Measurements from ENCODE around the gene LLGL2. TPM values are rescaled to one million over a fixed set of nuclear protein-coding genes. Genes with fewer than 3 reads are reported as not detected.

LLGL2 gene
- total RNA-seq, 6 donors from 2014 or later: 113 to 256 (median 175) TPM

DNA sequence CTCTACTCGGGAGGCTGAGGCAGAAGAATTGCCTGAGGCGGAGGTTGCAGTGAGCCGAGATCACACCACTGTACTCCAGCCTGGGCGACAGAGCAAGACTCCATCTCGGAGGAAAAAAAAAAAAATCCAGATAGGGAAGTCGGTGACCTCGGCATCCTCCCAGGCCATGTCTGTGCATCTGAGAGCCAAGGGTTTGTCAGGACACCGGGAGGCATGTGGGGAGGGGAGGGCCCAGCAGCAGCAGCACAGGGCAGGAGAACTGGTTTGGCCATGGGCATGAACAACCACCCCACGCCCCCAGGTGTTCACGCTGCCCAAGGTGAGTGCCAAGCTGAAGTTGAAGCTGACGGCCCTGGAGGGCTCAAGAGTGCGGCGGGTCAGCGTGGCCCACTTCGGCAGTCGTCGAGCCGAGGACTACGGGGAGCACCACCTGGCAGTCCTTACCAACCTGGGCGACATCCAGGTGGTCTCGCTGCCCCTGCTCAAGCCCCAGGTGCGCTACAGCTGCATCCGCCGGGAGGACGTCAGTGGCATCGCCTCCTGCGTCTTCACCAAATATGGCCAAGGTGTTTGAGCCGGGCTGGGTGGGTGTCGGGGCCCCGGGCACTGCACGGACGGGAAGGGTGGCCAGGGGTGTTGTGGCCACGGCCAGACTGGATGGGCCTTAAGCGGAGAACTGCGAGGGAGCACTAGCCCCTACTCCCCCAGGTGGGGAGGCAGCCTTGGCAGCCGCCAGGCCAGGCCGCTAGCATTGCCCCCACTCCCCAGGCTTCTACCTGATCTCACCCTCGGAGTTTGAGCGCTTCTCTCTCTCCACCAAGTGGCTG, 47.4 kb downstream of the LLGL2 start:
- Histone ChIP-seq H3K36me3 (peaks cover 3 to 63% (median 44%) of the 10 kb centered on the region in 4 donors), H3K27ac (no peak overlapping the region), H3K4me3 (no peak overlapping the region), H3K9me3 (no peaks in the 10 kb centered on the region), H3K4me1 (no peaks in the 10 kb centered on the region), H3K27me3 (no peaks in the 10 kb centered on the region)
- no peak for ATAC-seq (ENCODE audit: low FRiP score in 2 of 2)
- WGBS, 2 donors: 92 to 95% methylated on average over 19 to 37 of the region's 39 CpGs
- TF ChIP-seq EP300 (IDR thresholded peaks at IDR 0.05) (no peak), POLR2A (IDR thresholded peaks at IDR 0.05) (no peak), POLR2AphosphoS5 (IDR thresholded peaks at IDR 0.05) (no peak)
- TF ChIP-seq, protein P1, sequence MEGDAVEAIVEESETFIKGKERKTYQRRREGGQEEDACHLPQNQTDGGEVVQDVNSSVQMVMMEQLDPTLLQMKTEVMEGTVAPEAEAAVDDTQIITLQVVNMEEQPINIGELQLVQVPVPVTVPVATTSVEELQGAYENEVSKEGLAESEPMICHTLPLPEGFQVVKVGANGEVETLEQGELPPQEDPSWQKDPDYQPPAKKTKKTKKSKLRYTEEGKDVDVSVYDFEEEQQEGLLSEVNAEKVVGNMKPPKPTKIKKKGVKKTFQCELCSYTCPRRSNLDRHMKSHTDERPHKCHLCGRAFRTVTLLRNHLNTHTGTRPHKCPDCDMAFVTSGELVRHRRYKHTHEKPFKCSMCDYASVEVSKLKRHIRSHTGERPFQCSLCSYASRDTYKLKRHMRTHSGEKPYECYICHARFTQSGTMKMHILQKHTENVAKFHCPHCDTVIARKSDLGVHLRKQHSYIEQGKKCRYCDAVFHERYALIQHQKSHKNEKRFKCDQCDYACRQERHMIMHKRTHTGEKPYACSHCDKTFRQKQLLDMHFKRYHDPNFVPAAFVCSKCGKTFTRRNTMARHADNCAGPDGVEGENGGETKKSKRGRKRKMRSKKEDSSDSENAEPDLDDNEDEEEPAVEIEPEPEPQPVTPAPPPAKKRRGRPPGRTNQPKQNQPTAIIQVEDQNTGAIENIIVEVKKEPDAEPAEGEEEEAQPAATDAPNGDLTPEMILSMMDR (IDR thresholded peaks at IDR 0.05): no peak
- peak in 1 of 2 donors; percentile 73 for DNase-seq

DNA sequence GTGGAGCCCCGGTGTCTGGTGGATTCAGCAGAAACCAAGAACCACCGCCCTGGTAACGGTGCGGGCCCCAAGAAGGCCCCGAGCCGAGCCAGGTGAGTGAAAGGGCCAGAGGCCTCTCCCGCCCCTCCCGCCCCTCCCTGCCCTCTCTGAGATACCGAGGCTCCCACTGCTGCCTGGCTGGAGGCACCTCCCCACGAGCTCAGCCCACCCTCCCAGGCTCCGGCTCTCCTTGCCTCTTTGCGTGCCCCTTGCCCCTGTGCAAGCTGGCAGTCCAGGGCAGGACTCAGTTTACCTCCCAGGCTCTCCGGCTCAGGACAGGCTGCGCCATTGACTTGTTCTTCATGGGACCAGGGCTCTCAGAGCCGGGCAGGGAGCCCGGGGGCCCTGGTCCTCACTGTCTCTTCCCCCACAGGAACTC, 48.1 kb downstream of the LLGL2 start:
- no peaks in the 10 kb centered on the region for H3K4me1 ChIP-seq
- no peaks in the 10 kb centered on the region for H3K9me3 ChIP-seq
- ATAC-seq (ENCODE audit: low FRiP score in 2 of 2): no peak
- H3K27me3 ChIP-seq: no peaks in the 10 kb centered on the region
- no peak overlapping the region for H3K27ac ChIP-seq
- WGBS, 2 donors: 96 to 100% methylated on average over 2 to 13 of the region's 16 CpGs
- H3K36me3 ChIP-seq: peaks cover 2 to 58% (median 41%) of the 10 kb centered on the region in 4 donors
- DNase-seq: peak in 1 of 2 donors; percentile 44
- no peak overlapping the region for H3K4me3 ChIP-seq
- no peak for TF ChIP-seq EP300 (IDR thresholded peaks at IDR 0.05)
- TF ChIP-seq, protein P1 (IDR thresholded peaks at IDR 0.05): no peak
- no peak for TF ChIP-seq POLR2AphosphoS5 (IDR thresholded peaks at IDR 0.05)
- TF ChIP-seq POLR2A (IDR thresholded peaks at IDR 0.05): no peak

DNA sequence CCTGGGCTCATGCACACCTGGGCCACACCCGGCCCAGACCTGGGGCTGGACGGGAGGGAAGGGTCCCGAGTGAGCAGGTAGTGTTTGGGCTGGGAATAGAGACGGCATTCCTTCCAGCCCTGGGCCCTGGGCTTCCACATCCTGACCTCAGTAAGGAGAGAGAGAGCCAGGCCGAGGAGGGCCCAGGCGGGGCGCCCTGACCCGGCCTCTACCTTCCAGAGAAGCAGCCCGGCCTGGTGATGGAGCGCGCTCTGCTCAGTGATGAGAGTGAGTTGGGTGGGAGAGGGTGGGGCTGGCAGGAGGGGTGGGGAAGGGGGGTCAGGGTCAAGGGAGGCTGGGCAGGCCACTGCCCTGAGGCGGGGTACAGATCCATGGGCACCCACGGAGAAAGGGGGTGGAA, 48.5 kb downstream of the LLGL2 start:
- peaks cover 0 to 4% (median 3%) of the 10 kb centered on the region in 4 donors for H3K4me1 ChIP-seq
- TF ChIP-seq EP300 (IDR thresholded peaks at IDR 0.05) (no peak), POLR2A (IDR thresholded peaks at IDR 0.05) (no peak), POLR2AphosphoS5 (IDR thresholded peaks at IDR 0.05) (no peak)
- TF ChIP-seq, protein P1 (IDR thresholded peaks at IDR 0.05): no peak
- H3K4me3 ChIP-seq: no peak overlapping the region
- ATAC-seq (ENCODE audit: low FRiP score in 2 of 2): no peak
- DNase-seq: peak in 1 of 2 donors; percentile 73
- no peak overlapping the region for H3K27ac ChIP-seq
- H3K9me3 ChIP-seq: no peaks in the 10 kb centered on the region
- no peaks in the 10 kb centered on the region for H3K27me3 ChIP-seq
- H3K36me3 ChIP-seq: peaks cover 0 to 54% (median 38%) of the 10 kb centered on the region in 4 donors
- 91 to 95% methylated on average over 5 to 13 of the region's 13 CpGs for WGBS, 2 donors

DNA sequence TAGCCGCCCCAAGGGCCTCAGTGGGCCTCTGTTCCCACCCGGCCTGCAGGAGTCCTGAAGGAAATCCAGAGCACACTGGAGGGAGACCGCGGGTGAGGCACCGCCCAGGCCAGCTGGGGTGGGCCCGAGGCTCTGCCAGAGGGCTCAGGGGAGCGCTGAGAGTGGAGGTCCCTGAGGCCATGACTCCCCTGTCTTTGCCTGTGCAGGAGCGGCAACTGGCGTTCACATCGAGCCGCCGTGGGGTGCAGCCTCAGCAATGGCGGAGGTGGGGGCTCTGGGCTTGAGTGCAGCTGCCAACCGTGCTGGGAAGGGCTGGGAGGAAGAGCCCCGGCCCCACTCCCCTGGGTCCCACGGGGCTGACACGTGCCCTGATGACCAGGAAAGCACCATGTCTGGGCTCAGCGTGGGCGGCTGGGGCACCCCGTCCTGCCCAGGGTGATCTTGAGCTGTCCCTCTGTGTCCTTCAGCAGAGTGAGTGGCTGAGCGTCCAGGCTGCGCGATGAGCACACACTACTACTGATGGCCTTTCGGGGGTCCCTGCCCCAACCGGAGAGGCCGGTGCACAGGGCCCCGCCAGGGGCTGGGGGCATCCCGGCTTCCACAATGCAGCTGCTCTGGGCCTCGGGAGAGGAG, 49.0 kb downstream of the LLGL2 start:
- Histone ChIP-seq H3K9me3 (no peaks in the 10 kb centered on the region), H3K4me3 (no peak overlapping the region), H3K36me3 (peaks cover 0 to 48% (median 37%) of the 10 kb centered on the region in 4 donors), H3K4me1 (peaks cover 0 to 7% (median 3%) of the 10 kb centered on the region in 4 donors), H3K27me3 (no peaks in the 10 kb centered on the region), H3K27ac (no peak overlapping the region)
- TF ChIP-seq, protein P1 (IDR thresholded peaks at IDR 0.05): no peak
- TF ChIP-seq POLR2AphosphoS5 (IDR thresholded peaks at IDR 0.05) (no peak), EP300 (IDR thresholded peaks at IDR 0.05) (no peak), POLR2A (IDR thresholded peaks at IDR 0.05) (no peak)
- WGBS, 2 donors: 91 to 93% methylated on average over 8 to 27 of the region's 29 CpGs
- ATAC-seq (ENCODE audit: low FRiP score in 2 of 2) (no peak), DNase-seq (peak in 1 of 2 donors; percentile 69)

All from upper lobe of left lung (tissue), 6 donors.